A673 (cell line): ENCODE results near the gene CLK2. TPM values are rescaled to one million over a fixed set of nuclear protein-coding genes. Genes with fewer than 3 reads are reported as not detected.

Experiments
- BruUV-seq: library from RNA; stranded (reverse); fragments of 400-500 nt; replicated peaks from 2 replicates; lab custom pipeline; 2021; lab: Mats Ljungman, UMichigan
- CTCF ChIA-PET: fragments of 300-600 bp; sonication (Branson Sonifier 250); formaldehyde crosslinking; loops from one replicate; lab custom pipeline; 2022; ENCODE audit warnings: antibody characterized with exemption; lab: Charles Lee
- POLR2A ChIA-PET: fragments of 300-600 bp; sonication (Branson Sonifier 250); formaldehyde crosslinking; loops from one replicate; lab custom pipeline; 2022; ENCODE audit warnings: antibody characterized with exemption; ENCODE audit not compliant: low non-redundant PET; lab: Charles Lee
- DNase-seq: peaks from one replicate; pipeline ENCODE4 v3.0.0-alpha.2; 2015; ENCODE audit warnings: low spot score
- H3K27ac ChIP-seq: fragments of 200-600 bp; sonication (generic); 2 replicates; pipeline ENCODE4 v1.5.1; 2016; ENCODE audit warnings: mixed run types, low read depth, mild to moderate bottlenecking, mixed read lengths, antibody characterized with exemption, low read length; ENCODE audit not compliant: poor library complexity, severe bottlenecking
- H3K27me3 ChIP-seq: fragments of 200-600 bp; sonication (generic); replicated peaks from 2 replicates; pipeline ENCODE4 v1.6.1; 2017; ENCODE audit warnings: mixed run types, low read depth, mild to moderate bottlenecking, mixed read lengths, antibody characterized with exemption, low read length; ENCODE audit not compliant: insufficient read depth, poor library complexity
- H3K36me3 ChIP-seq: fragments of 200-600 bp; sonication (generic); 2 replicates; pipeline ENCODE4 v1.6.1; 2016; ENCODE audit warnings: mixed run types, mild to moderate bottlenecking, mixed read lengths, antibody characterized with exemption, low read length; ENCODE audit not compliant: insufficient read depth, poor library complexity, severe bottlenecking
- H3K4me1 ChIP-seq: fragments of 200-600 bp; sonication (generic); 2 replicates; pipeline ENCODE4 v1.6.1; 2017; ENCODE audit warnings: mixed run types, mild to moderate bottlenecking, mixed read lengths, antibody characterized with exemption, low read length; ENCODE audit not compliant: insufficient read depth, poor library complexity, severe bottlenecking
- H3K4me3 ChIP-seq: fragments of 200-600 bp; sonication (generic); 2 replicates; pipeline ENCODE4 v1.5.1; 2016; ENCODE audit warnings: low read depth, mixed run types, mild to moderate bottlenecking, mixed read lengths, low read length; ENCODE audit not compliant: poor library complexity, severe bottlenecking
- H3K9me3 ChIP-seq: fragments of 200-600 bp; sonication (generic); 2 replicates; pipeline ENCODE4 v1.6.1; 2016; ENCODE audit warnings: mixed run types, low read depth, mild to moderate bottlenecking, mixed read lengths, antibody characterized with exemption, low read length; ENCODE audit not compliant: poor library complexity, severe bottlenecking
- EZH2 ChIP-seq: fragments of 200-600 bp; sonication (generic); IDR thresholded peaks from 2 replicates; pipeline ENCODE4 v1.6.1; 2017; ENCODE audit warnings: borderline replicate concordance, low read depth, mild to moderate bottlenecking, mixed read lengths, antibody characterized with exemption, low read length; ENCODE audit not compliant: poor library complexity, severe bottlenecking
- intact Hi-C: fragments of 100-400 bp; cut with micrococcal nuclease; formaldehyde crosslinking; loops from one replicate; pipeline ENCODE4 v1.10.0; 2022; ENCODE audit not compliant: unreplicated experiment
- total RNA-seq: library from RNA; stranded (reverse); gene quantifications from 2 replicates; pipeline ENCODE4 v1.2.3, GENCODE V29; 2021
- TF ChIP-seq, protein P1 (sequence below): fragments of 300-800, 200-600 bp; sonication (generic); conservative IDR thresholded peaks from 2 replicates; pipeline ENCODE4 v1.5.1; 2017; ENCODE audit warnings: low read depth, mild to moderate bottlenecking, antibody characterized with exemption, low read length, moderate library complexity, mixed read lengths

CLK2 gene
- total RNA-seq, 1 experiment from 2014 or later = 70.2 TPM

- Histone ChIP-seq H3K4me1 (peaks cover 26% of the 10 kb centered on the region), H3K36me3 (peaks cover 14% of the 10 kb centered on the region), H3K4me3 (peak overlapping the region; percentile 83), H3K9me3 (no peaks in the 10 kb centered on the region), H3K27me3 (no peaks in the 10 kb centered on the region), H3K27ac (peak overlapping the region; percentile 82)
- CTCF ChIA-PET = no interaction called here
- intact Hi-C loops = loop anchor here (10.0 kb wide), 1 partner anchor 251 kb away; no protein-coding TSS in a partner anchor
- POLR2A ChIA-PET = no interaction called here
- BruUV-seq = no TSS peak
- DNase-seq = no peak
- no peak for TF ChIP-seq EZH2
- TF ChIP-seq, protein P1, sequence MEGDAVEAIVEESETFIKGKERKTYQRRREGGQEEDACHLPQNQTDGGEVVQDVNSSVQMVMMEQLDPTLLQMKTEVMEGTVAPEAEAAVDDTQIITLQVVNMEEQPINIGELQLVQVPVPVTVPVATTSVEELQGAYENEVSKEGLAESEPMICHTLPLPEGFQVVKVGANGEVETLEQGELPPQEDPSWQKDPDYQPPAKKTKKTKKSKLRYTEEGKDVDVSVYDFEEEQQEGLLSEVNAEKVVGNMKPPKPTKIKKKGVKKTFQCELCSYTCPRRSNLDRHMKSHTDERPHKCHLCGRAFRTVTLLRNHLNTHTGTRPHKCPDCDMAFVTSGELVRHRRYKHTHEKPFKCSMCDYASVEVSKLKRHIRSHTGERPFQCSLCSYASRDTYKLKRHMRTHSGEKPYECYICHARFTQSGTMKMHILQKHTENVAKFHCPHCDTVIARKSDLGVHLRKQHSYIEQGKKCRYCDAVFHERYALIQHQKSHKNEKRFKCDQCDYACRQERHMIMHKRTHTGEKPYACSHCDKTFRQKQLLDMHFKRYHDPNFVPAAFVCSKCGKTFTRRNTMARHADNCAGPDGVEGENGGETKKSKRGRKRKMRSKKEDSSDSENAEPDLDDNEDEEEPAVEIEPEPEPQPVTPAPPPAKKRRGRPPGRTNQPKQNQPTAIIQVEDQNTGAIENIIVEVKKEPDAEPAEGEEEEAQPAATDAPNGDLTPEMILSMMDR = no peak
Observed at GRCh38 chr1:155254228-155254713, 19.0 kb downstream of the CLK2 start.

- Histone ChIP-seq H3K36me3 (peaks cover 11% of the 10 kb centered on the region), H3K27ac (peak overlapping the region; percentile 82), H3K27me3 (no peaks in the 10 kb centered on the region), H3K9me3 (no peaks in the 10 kb centered on the region), H3K4me1 (peaks cover 26% of the 10 kb centered on the region), H3K4me3 (peak overlapping the region; percentile 83)
- intact Hi-C loops = loop anchor here (10.0 kb wide), 1 partner anchor 251 kb away; no protein-coding TSS in a partner anchor
- ChIA-PET POLR2A (interaction anchor here (0.6 kb wide), 1 partner anchor 13 kb away, joined by 3 read pairs; a partner anchor contains a TSS), CTCF (no interaction called here)
- no peak for TF ChIP-seq EZH2
- TF ChIP-seq, protein P1 = no peak
- BruUV-seq = no TSS peak
- no peak for DNase-seq
Observed at GRCh38 chr1:155253797-155254196, 19.5 kb downstream of the CLK2 start.

- peak overlapping the region; percentile 83 for H3K4me3 ChIP-seq
- H3K36me3 ChIP-seq = peaks cover 10% of the 10 kb centered on the region
- peak overlapping the region; percentile 82 for H3K27ac ChIP-seq
- BruUV-seq = no TSS peak
- no peaks in the 10 kb centered on the region for H3K9me3 ChIP-seq
- DNase-seq = peak; percentile 35
- no peaks in the 10 kb centered on the region for H3K27me3 ChIP-seq
- ChIA-PET POLR2A (interaction anchor here (0.6 kb wide), 1 partner anchor 12 kb away, joined by 3 read pairs; a partner anchor contains a TSS), CTCF (no interaction called here)
- TF ChIP-seq, protein P1 = 0 out of 2 replicates have a peak, but pooled peaks have one; percentile 13
- no peak for TF ChIP-seq EZH2
- peaks cover 26% of the 10 kb centered on the region for H3K4me1 ChIP-seq
- intact Hi-C loops = loop anchor here (10.0 kb wide), 1 partner anchor 252 kb away; no protein-coding TSS in a partner anchor
Observed at GRCh38 chr1:155253208-155253607, 20.1 kb downstream of the CLK2 start.
